IMR-90 (cell line): ENCODE results near the gene FAT2. TPM values are rescaled to one million over a fixed set of nuclear protein-coding genes. Genes with fewer than 3 reads are reported as not detected.

Source experiments
- BHLHE40 ChIP-seq: fragments of 150-350 bp; IDR thresholded peaks from 2 replicates; pipeline ENCODE4 v1.6.1; 2016; ENCODE audit warnings: mild to moderate bottlenecking, low read depth, low read length
- CEBPB ChIP-seq: IDR thresholded peaks from 2 replicates; pipeline ENCODE4 v1.6.1; 2012; ENCODE audit warnings: low read depth, low read length, improper control_type of control experiment
- CHD1 ChIP-seq: IDR thresholded peaks from 2 replicates; pipeline ENCODE4 v1.6.1; 2012; ENCODE audit warnings: low read depth, low read length, improper control_type of control experiment
- FOS ChIP-seq: fragments of 150-350 bp; IDR thresholded peaks from 2 replicates; pipeline ENCODE4 v1.6.1; 2016; ENCODE audit warnings: low read depth, low read length
- MXI1 ChIP-seq: IDR thresholded peaks from 2 replicates; pipeline ENCODE4 v1.6.1; 2012; ENCODE audit warnings: low read depth, mild to moderate bottlenecking, low read length, moderate library complexity, borderline replicate concordance
- RFX5 ChIP-seq: IDR thresholded peaks from 2 replicates; pipeline ENCODE4 v1.8.0; 2012; ENCODE audit warnings: low read depth, mild to moderate bottlenecking, low read length, moderate library complexity
- polyA plus RNA-seq, 3 experiments: library from polyadenylated mRNA; depleted of rRNA; stranded (reverse); fragments of >200 nt; gene quantifications; 2 replicates each; pipeline ENCODE4 v1.2.3, GENCODE V29; 2012; ENCODE audit warnings: low replicate concordance in 1 of 3
- total RNA-seq: library from RNA; depleted of rRNA; stranded (reverse); fragments of >200 nt; gene quantifications from 2 replicates; pipeline ENCODE4 v1.2.3, GENCODE V29; 2012
- TF ChIP-seq, protein P1 (sequence below): fragments of 150-350 bp; IDR thresholded peaks from 2 replicates; pipeline ENCODE4 v1.6.1; 2017; ENCODE audit warnings: mild to moderate bottlenecking, antibody characterized with exemption, low read length, low read depth

Gene FAT2
- total and polyA plus RNA-seq, 2 of the 4 experiments (the other 2 are of a cell fraction) = under 0.01 to 0.03 TPM

DNA sequence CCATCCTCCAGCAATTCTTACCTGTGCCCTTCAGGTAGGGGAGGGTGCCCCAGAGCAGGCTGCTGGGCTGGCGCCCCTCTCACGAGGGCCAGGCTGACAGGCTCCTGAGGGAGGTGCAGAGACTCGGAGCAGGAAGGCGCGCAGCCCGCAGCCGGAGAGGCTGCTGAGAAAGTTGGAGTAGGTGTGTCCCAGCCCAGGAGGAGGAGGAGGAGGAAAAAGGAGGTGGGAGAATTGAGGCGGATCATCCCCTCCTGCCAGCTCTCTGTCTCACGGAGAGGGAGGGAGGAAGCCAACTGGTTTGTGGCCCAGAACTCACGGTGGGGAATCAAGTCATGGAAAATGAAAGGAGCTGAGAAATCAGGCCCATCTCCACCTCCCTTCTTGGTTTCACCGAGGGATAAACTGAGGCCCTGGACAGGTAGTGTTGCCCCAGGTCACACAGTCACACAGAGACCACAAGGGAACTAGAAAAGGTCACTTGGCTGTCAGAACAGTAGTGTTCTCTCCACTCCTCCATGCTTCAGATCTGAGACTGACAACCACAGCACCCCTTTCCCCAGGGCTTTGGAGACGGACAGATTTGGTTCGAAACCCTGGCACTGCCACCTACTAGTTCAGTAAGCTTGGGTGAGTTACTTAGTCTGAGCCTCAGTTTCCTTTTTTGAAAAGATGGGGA is at the start of gene FAT2 (continued):
- no peak for TF ChIP-seq BHLHE40
- TF ChIP-seq, protein P1, sequence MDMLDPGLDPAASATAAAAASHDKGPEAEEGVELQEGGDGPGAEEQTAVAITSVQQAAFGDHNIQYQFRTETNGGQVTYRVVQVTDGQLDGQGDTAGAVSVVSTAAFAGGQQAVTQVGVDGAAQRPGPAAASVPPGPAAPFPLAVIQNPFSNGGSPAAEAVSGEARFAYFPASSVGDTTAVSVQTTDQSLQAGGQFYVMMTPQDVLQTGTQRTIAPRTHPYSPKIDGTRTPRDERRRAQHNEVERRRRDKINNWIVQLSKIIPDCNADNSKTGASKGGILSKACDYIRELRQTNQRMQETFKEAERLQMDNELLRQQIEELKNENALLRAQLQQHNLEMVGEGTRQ = no peak
- no peak for TF ChIP-seq CHD1
- no peak for TF ChIP-seq CEBPB
- no peak for TF ChIP-seq RFX5
- no peak for TF ChIP-seq MXI1
- no peak for TF ChIP-seq FOS
